GM19193 (cell line): ENCODE data around the gene MPP2.

Experiments used
- POLR2A ChIP-seq: IDR thresholded peaks from 4 replicates; pipeline ENCODE4 v1.6.1; 2011; ENCODE audit not compliant: insufficient read depth, insufficient read length; ENCODE audit errors: extremely low read depth

The MPP2 gene

GRCh38 chr17:43877031-43877430 is 30.3 kb downstream of the MPP2 start:
- no peak for TF ChIP-seq POLR2A

DNA sequence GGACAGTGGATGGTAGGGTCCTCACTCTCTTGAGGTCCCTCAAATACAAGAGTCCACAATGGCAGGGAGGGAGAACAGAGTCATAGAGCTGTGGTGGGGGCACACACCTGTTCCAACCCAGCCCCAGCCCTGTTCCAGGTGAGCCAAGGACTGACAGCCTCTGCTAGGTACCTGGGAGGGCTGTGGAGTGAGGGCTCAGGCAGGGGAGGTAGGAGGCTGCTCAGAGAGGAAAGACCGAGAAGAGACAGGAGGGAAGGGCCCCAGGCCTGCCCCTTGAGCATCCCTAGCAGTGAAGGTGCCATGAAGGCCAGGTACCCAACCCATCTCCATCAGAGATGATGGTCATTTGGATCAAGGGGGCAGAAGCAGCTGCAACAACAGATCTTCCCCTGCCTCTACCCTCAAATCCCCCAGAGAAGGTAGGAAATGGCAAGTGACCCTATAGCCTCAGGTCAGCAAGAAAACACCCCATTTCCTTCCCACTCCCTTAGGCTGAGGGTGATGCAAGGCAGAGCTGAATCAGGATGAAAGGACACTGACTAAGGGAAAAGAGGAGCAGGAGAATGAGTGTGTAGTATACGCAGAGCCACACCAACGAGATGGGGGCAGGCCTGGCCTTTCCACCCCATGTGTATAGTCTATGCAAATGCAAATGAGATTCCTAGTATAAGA is 31.7 kb downstream of the MPP2 start:
- TF ChIP-seq POLR2A, result no peak

DNA sequence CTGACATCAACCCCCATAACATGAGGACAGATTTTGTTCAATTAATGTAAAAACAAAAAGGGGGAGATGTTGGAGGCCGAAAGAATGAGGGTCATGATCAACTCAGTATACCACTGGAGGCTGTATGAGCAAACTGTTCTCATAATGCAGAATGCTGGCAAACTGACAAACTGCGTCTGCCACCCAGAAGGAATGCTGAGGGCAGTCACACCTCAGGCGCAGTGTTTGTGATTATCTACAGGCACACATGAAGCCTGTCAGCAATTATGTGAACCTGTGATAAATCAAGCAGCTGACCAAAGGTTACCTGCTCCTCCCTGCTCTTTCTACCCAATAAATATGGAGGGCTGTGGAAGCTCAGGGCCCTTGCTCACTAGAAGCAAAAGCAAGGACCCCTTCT is 33.0 kb downstream of the MPP2 start:
- TF ChIP-seq POLR2A, result no peak

DNA sequence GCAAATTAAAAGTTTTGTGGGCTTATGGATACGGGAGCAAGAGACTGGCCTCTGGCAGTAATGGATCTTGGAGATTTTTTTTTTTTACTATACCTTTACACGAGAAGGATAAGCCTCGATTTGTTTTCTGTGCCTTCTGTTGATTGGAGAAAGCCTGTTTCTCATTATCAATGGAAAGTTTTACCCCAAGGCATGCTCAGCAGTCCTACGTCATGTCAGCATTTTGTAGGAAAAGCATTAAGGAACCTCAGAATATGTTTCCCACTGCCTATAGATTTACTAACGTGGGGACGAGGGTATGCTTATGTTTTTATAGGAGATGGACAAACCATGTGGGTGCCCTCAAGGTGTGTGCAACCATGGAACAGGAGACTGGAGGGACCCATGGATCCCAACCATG is 33.5 kb downstream of the MPP2 start:
- TF ChIP-seq POLR2A, result no peak

GRCh38 chr17:43873091-43873490 is 34.2 kb downstream of the MPP2 start:
- TF ChIP-seq POLR2A, result no peak

DNA sequence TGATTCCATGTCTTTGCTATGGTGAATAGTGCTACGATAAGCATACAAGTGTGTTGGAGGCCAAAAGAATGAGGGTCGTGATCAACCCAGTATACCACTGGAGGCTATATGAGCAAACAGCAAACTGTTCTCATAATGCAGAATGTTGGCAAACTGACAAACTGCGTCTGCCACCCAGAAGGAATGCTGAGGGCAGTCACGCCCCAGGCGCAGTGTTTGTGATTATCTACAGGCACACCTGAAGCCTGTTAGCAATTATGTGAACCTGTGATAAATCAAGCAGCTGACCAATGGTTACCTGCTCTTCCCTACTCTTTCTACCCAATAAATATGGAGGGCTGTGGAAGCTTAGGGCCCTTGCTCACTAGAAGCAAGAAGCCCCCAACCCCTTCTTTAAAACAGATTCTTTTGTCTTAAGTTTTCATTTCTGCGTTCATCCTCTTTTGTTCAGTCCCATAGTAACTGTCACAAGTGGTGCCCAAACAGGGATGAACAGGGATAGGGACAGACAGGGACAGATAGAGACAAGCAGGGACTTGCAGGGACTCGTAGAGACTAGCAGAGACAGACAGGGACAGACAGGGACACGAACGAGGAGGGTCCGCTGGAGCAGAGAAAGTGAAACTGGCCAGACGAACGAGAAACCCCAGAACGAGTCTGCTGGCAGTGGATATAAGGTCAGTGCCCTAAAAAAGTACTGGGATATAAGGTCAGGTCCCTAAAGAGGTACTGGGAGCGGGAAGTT is 35.2 kb downstream of the MPP2 start:
- TF ChIP-seq POLR2A, result no peak

- no peak for TF ChIP-seq POLR2A
These were observed 38.9 kb downstream of the MPP2 start for GRCh38 chr17:43868226-43868994.

DNA sequence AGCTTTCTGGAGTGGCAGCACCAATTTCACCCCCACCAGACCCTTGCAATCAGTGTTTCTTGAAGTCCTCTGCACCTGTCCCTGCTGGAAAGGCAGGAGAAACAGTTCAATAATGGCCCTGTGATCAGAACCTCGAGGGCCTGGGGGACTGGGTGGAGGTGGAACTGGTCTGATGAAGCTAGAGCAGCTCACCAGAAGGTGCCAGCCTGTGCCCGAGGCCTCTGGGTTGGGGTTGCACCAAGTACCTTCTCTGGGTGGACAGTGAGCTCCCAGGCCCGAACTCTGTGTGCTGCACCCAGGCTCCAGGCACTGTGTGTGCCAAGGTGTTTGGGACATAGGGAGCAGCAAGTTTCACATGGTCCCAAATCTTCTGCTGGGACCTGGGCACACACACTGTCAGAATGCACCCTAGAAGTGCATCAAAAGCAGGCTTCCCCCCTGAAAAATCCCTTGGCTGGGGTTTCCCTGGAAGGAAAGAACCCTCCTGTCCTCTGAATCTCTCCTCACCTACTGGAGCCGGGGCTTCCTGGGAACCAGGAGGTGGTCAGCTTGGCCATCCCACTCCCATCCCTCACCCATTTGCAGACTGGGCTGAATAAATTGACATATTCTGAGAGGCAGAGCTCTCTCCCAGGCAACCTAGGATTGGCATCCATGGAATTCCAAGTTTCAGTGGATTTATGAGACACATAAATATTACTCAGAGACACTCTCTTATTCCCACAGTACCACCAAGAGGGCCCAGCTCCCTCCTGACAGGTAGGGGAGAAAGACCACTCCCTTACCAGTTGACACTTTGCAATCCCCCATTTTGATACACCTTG is 43.0 kb downstream of the MPP2 start:
- TF ChIP-seq POLR2A, result no peak

GRCh38 chr17:43861960-43862359 is 45.4 kb downstream of the MPP2 start:
- TF ChIP-seq POLR2A, result no peak

GRCh38 chr17:43860927-43861622 is 46.3 kb downstream of the MPP2 start:
- TF ChIP-seq POLR2A, result no peak

- no peak for TF ChIP-seq POLR2A
These were observed 47.1 kb downstream of the MPP2 start for GRCh38 chr17:43860077-43860725.

DNA sequence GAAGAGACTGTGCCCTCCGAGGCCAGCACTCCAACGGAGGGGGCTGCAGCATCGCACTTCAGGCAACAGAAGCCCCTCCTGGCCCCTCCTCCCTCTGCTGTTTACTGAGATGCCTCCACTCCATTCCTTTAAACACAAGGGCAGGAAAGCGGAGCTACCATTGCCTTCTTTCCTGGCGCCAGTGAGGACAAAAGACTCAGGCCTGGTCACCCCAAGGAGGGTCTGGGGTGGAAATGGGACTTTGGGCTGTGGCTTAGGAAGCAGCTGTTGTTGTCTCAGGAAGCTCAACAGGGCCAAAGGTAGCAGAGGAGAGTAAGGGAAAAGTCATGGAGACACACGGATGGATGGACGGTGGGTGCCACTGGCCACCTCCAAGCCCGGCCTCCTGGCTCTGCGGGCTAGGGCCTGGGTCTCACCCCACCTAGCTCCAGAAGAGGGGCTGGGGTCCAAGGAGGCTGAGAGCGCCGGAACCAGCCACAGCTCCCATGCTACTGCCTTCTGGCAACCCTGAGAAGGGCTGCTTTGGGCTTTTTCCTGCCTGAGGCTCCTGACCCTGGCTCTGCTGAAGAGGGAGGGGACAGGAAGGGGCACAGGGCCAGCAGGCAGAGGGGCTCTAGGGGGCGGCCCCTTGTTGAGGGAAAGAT is 49.3 kb downstream of the MPP2 start:
- no peak for TF ChIP-seq POLR2A

DNA sequence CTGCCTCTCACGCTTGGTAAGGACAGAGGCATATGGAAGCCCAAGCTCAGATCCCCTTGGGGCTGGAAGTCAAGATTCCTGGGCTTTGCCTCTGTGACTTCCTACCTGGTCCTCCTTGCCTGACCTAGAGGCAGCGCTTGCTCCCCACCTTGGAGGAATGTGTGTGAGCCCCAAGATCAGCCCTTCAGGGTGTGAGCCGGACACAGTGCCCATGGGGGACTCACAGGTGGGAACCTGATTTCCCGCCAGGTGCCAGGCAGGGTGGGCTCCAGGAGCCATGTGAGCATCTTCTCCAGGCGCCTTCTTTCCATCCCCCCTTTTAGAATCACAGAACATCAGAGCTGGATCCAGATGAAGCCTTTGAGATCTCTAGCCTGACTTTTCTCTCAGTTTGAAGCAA is 50.2 kb downstream of the MPP2 start:
- TF ChIP-seq POLR2A, result no peak
